ENCODE results near the gene LIN54. TPM values are rescaled to one million over a fixed set of nuclear protein-coding genes. Genes with fewer than 3 reads are reported as not detected.

LIN54 gene
- total RNA-seq, 2 donors from 2014 or later, result 14.5 to 18.1 TPM

GRCh38 chr4:83002329-83002728 is 8.3 kb downstream of the LIN54 start:
- H3K36me3 ChIP-seq (ENCODE audit: control insufficient read depth, insufficient read depth, low read length), result no peaks in the 10 kb centered on the region
- Mint-ChIP-seq H3K36me3 (ENCODE audit: low read depth) (peaks cover 7% of the 10 kb centered on the region), H3K27me3 (ENCODE audit: insufficient read depth) (no peaks in the 10 kb centered on the region), H3K9me3 (no peaks in the 10 kb centered on the region), H3K4me1 (peaks cover 3% of the 10 kb centered on the region), H3K27ac (no peak overlapping the region), H3K4me3 (no peak overlapping the region)
- H3K4me1 ChIP-seq (ENCODE audit: control insufficient read depth, insufficient read depth, low read length), result peaks cover 5% of the 10 kb centered on the region
- TF ChIP-seq CTCF (conservative IDR thresholded peaks at IDR 0.05), result no peak
- H3K9me3 ChIP-seq (ENCODE audit: control insufficient read depth, low read length), result no peaks in the 10 kb centered on the region
- H3K9ac ChIP-seq (ENCODE audit: extremely low read depth, low read length, poor library complexity, severe bottlenecking), result no peak overlapping the region
- no peaks in the 10 kb centered on the region for H3K27me3 ChIP-seq (ENCODE audit: control insufficient read depth, insufficient read depth, low read length, poor library complexity, severe bottlenecking)
- 88 to 96% methylated on average over 1 to 3 of the region's 3 CpGs for WGBS, 2 experiments (ENCODE audit: insufficient coverage in 1 of 2, insufficient read length in 1 of 2)
- DNase-seq, result no peak
- no peak overlapping the region for H3K27ac ChIP-seq (ENCODE audit: low read depth, low read length)
- no peak overlapping the region for H3K4me3 ChIP-seq (ENCODE audit: low read length)

GRCh38 chr4:82998898-82999297 is 11.7 kb downstream of the LIN54 start:
- no peak for TF ChIP-seq CTCF (conservative IDR thresholded peaks at IDR 0.05)
- Mint-ChIP-seq H3K4me1 (peaks cover 3% of the 10 kb centered on the region), H3K9me3 (no peaks in the 10 kb centered on the region), H3K4me3 (no peak overlapping the region), H3K36me3 (ENCODE audit: low read depth) (peaks cover 2% of the 10 kb centered on the region), H3K27me3 (ENCODE audit: insufficient read depth) (no peaks in the 10 kb centered on the region), H3K27ac (no peak overlapping the region)
- no peak overlapping the region for H3K27ac ChIP-seq (ENCODE audit: low read depth, low read length)
- no peaks in the 10 kb centered on the region for H3K9me3 ChIP-seq (ENCODE audit: control insufficient read depth, low read length)
- no peak overlapping the region for H3K9ac ChIP-seq (ENCODE audit: extremely low read depth, low read length, poor library complexity, severe bottlenecking)
- H3K27me3 ChIP-seq (ENCODE audit: control insufficient read depth, insufficient read depth, low read length, poor library complexity, severe bottlenecking), result no peaks in the 10 kb centered on the region
- H3K4me1 ChIP-seq (ENCODE audit: control insufficient read depth, insufficient read depth, low read length), result peaks cover 5% of the 10 kb centered on the region
- no peak for DNase-seq
- H3K4me3 ChIP-seq (ENCODE audit: low read length), result no peak overlapping the region
- H3K36me3 ChIP-seq (ENCODE audit: control insufficient read depth, insufficient read depth, low read length), result no peaks in the 10 kb centered on the region

GRCh38 chr4:82994834-82995233 is 15.8 kb downstream of the LIN54 start:
- peaks cover 7% of the 10 kb centered on the region for H3K4me1 Mint-ChIP-seq
- H3K36me3 ChIP-seq (ENCODE audit: control insufficient read depth, insufficient read depth, low read length), result peaks cover 5% of the 10 kb centered on the region
- H3K4me1 ChIP-seq (ENCODE audit: control insufficient read depth, insufficient read depth, low read length), result peaks cover 5% of the 10 kb centered on the region
- TF ChIP-seq CTCF (conservative IDR thresholded peaks at IDR 0.05), result no peak
- H3K27ac Mint-ChIP-seq, result no peak overlapping the region
- no peaks in the 10 kb centered on the region for H3K9me3 Mint-ChIP-seq
- no peak overlapping the region for H3K4me3 ChIP-seq (ENCODE audit: low read length)
- no peaks in the 10 kb centered on the region for H3K27me3 Mint-ChIP-seq (ENCODE audit: insufficient read depth)
- WGBS, 2 experiments (ENCODE audit: insufficient coverage in 1 of 2, insufficient read length in 1 of 2), result 70 to 100% methylated on average over 2 to 4 of the region's 4 CpGs
- DNase-seq, result no peak
- peaks cover 12% of the 10 kb centered on the region for H3K9me3 ChIP-seq (ENCODE audit: control insufficient read depth, low read length)
- no peak overlapping the region for H3K27ac ChIP-seq (ENCODE audit: low read depth, low read length)
- H3K36me3 Mint-ChIP-seq (ENCODE audit: low read depth), result peaks cover 5% of the 10 kb centered on the region
- H3K27me3 ChIP-seq (ENCODE audit: control insufficient read depth, insufficient read depth, low read length, poor library complexity, severe bottlenecking), result no peaks in the 10 kb centered on the region
- H3K4me3 Mint-ChIP-seq, result no peak overlapping the region
- H3K9ac ChIP-seq (ENCODE audit: extremely low read depth, low read length, poor library complexity, severe bottlenecking), result no peak overlapping the region

All from endodermal cell (in vitro differentiated cells).